Erythroblast (primary cell): Measurements from ENCODE around the gene ZNF141.

Source experiments
- GATA1 ChIP-seq: IDR thresholded peaks from 2 replicates; pipeline ENCODE4 v1.6.1; 2011; ENCODE audit warnings: low read depth, mild to moderate bottlenecking, control low read depth, low read length, moderate library complexity
- POLR2A ChIP-seq: IDR thresholded peaks from 2 replicates; pipeline ENCODE4 v1.6.1; 2011; ENCODE audit warnings: mild to moderate bottlenecking, low read length

- TF ChIP-seq POLR2A (no peak), GATA1 (no peak)
Measured at GRCh38 chr4:294732-295131, 42.9 kb upstream of the ZNF141 start.
